GM21529 (cell line): ENCODE data around the gene ARHGAP22.

Source experiments
- ATAC-seq: cut with Tn5 transposase; IDR thresholded peaks from one replicate; pipeline ENCODE4 v1.9.1; 2021; ENCODE audit not compliant: unreplicated experiment

The ARHGAP22 gene

GRCh38 chr10:48607356-48608278 lies 2.7 kb upstream of the ARHGAP22 start:
- no peak for ATAC-seq

GRCh38 chr10:48606530-48607355 lies 1.9 kb upstream of the ARHGAP22 start:
- ATAC-seq = no peak

- ATAC-seq = no peak
These were observed 1.1 kb upstream of the ARHGAP22 start for GRCh38 chr10:48605786-48606529.

- ATAC-seq = no peak
These were observed 558 bp downstream of the ARHGAP22 start for GRCh38 chr10:48604039-48604990.

- ATAC-seq = no peak
These were observed 1.3 kb downstream of the ARHGAP22 start for GRCh38 chr10:48603421-48604038.

GRCh38 chr10:48602401-48603135 lies 2.3 kb downstream of the ARHGAP22 start:
- no peak for ATAC-seq

- ATAC-seq = no peak
These were observed 3.1 kb downstream of the ARHGAP22 start for GRCh38 chr10:48601789-48602188.

GRCh38 chr10:48600645-48601505 lies 4.0 kb downstream of the ARHGAP22 start:
- ATAC-seq = no peak

- ATAC-seq = no peak
These were observed 5.1 kb downstream of the ARHGAP22 start for GRCh38 chr10:48599830-48600134.

GRCh38 chr10:48598936-48599829 lies 5.7 kb downstream of the ARHGAP22 start:
- ATAC-seq = no peak

- ATAC-seq = no peak
These were observed 6.5 kb downstream of the ARHGAP22 start for GRCh38 chr10:48598243-48598935.

GRCh38 chr10:48595539-48595932 lies 9.3 kb downstream of the ARHGAP22 start:
- ATAC-seq = no peak

GRCh38 chr10:48594803-48595538 lies 9.9 kb downstream of the ARHGAP22 start:
- no peak for ATAC-seq

GRCh38 chr10:48594371-48594770 lies 10.5 kb downstream of the ARHGAP22 start:
- ATAC-seq = no peak

GRCh38 chr10:48592346-48592745 lies 12.5 kb downstream of the ARHGAP22 start:
- ATAC-seq = no peak

GRCh38 chr10:48590945-48591344 lies 13.9 kb downstream of the ARHGAP22 start:
- ATAC-seq = no peak
